ENCODE data around the gene LDLRAD4.

LDLRAD4 gene

DNA sequence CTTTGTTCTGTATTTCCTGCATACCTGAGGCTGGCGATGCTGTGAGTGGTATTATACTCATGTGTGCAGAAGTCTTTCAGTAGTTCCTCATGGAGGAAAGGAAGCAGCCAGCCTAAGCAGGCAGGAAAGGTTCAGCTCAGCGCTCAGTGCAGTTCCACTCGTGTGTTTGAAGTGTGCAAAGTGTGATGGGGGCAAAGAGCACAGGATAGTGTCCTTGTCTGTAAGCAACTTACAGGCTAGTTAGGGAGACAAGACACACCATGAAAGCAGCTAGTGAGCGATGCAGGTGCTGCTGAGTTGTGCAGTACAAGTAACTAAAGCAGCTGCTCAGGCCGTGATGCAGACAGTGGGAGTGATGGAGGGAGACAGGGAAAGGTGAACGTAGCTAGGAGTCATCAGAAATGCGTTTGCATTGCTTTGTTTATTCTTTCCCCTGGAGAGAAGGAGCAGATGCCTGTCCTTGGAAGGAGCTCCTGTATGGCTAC lies 146.2 kb downstream of the LDLRAD4 start:
- Histone ChIP-seq H3K4me1 (ENCODE audit: control insufficient read depth in 2 of 2, insufficient read depth in 1 of 2, low read depth in 1 of 2, low read length in 2 of 2) (peaks cover 0 to 1% of the 10 kb centered on the region in 2 donors), H3K14ac (ENCODE audit: low read length) (no peak overlapping the region), H2BK120ac (ENCODE audit: low read depth, low read length) (no peak overlapping the region), H3K36me3 (replicated peaks in 1 of 2; ENCODE audit: control insufficient read depth in 2 of 2, insufficient read depth in 2 of 2, low read length in 2 of 2) (no peaks in the 10 kb centered on the region), H4K8ac (ENCODE audit: low read depth, low read length) (no peak overlapping the region), H2BK12ac (ENCODE audit: low read length) (no peak overlapping the region), H3K4ac (ENCODE audit: low read length) (no peak overlapping the region), H3K27ac (replicated peaks; ENCODE audit: low read length) (no peak overlapping the region), H3K9ac (ENCODE audit: low read depth, low read length, poor library complexity) (no peak overlapping the region), H2AK5ac (ENCODE audit: low read depth, low read length) (no peak overlapping the region), H3K27me3 (ENCODE audit: control insufficient read depth in 3 of 3, insufficient read depth in 3 of 3, low read depth in 1 of 3, low read length in 3 of 3) (no peaks in the 10 kb centered on the region), H3K4me2 (ENCODE audit: insufficient read depth, low read length, poor library complexity, severe bottlenecking) (no peak overlapping the region), H3K4me3 (ENCODE audit: low read length in 2 of 2) (peak overlapping the region in 1 of 2 donors; percentile 14), H2BK15ac (ENCODE audit: low read length) (no peak overlapping the region), H2AFZ (ENCODE audit: low read length) (no peak overlapping the region), H3K9me3 (replicated peaks in 1 of 2; ENCODE audit: control insufficient read depth in 2 of 2, insufficient read depth in 1 of 2, low read depth in 1 of 2, low read length in 2 of 2) (no peaks in the 10 kb centered on the region), H4K91ac (ENCODE audit: low read depth, low read length, poor library complexity) (no peak overlapping the region), H2BK5ac (ENCODE audit: low read length) (no peak overlapping the region), H3K23ac (ENCODE audit: low read depth, low read length, poor library complexity) (no peak overlapping the region), H3K18ac (ENCODE audit: low read length) (no peak overlapping the region), H3K79me1 (ENCODE audit: low read depth, low read length) (no peaks in the 10 kb centered on the region)
- no peak for DNase-seq (ENCODE audit: low spot score)
- no CpG with 5 or more reads among the region's 7 CpGs for WGBS, 2 donors (ENCODE audit: extremely low coverage in 2 of 2, insufficient read length in 2 of 2, insufficient replicate concordance in 1 of 2)

DNA sequence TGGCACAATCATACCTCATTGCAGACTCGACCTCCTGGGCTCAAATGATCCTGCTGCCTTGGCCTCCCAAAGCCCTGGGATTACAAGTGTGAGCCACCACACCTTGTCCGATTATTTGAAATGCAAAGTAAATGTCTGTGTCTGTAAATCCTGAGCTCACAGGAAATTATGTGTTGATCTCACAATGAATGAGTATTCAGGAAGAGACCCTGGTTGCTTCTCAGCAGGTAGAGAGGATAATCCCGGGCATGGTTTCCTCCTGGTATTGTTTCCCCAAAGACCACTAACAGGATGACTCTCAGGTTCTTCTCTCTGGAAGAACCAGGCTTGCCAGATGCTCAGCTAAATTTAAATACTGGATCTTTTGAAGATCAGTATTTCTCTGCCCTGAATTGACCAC lies 147.6 kb downstream of the LDLRAD4 start:
- no peak overlapping the region for H4K91ac ChIP-seq (ENCODE audit: low read depth, low read length, poor library complexity)
- no peak overlapping the region for H3K4ac ChIP-seq (ENCODE audit: low read length)
- H3K14ac ChIP-seq (ENCODE audit: low read length) = no peak overlapping the region
- WGBS, 2 donors (ENCODE audit: extremely low coverage in 2 of 2, insufficient read length in 2 of 2, insufficient replicate concordance in 1 of 2) = no CpG with 5 or more reads among the region's 3 CpGs
- H3K36me3 ChIP-seq (replicated peaks in 1 of 2; ENCODE audit: control insufficient read depth in 2 of 2, insufficient read depth in 2 of 2, low read length in 2 of 2) = no peaks in the 10 kb centered on the region
- H3K27me3 ChIP-seq (ENCODE audit: control insufficient read depth in 3 of 3, insufficient read depth in 3 of 3, low read depth in 1 of 3, low read length in 3 of 3) = no peaks in the 10 kb centered on the region
- H4K8ac ChIP-seq (ENCODE audit: low read depth, low read length) = no peak overlapping the region
- H3K79me1 ChIP-seq (ENCODE audit: low read depth, low read length) = no peaks in the 10 kb centered on the region
- H2BK5ac ChIP-seq (ENCODE audit: low read length) = no peak overlapping the region
- no peak overlapping the region for H3K9ac ChIP-seq (ENCODE audit: low read depth, low read length, poor library complexity)
- H3K18ac ChIP-seq (ENCODE audit: low read length) = no peak overlapping the region
- no peak overlapping the region for H3K4me2 ChIP-seq (ENCODE audit: insufficient read depth, low read length, poor library complexity, severe bottlenecking)
- H3K9me3 ChIP-seq (replicated peaks in 1 of 2; ENCODE audit: control insufficient read depth in 2 of 2, insufficient read depth in 1 of 2, low read depth in 1 of 2, low read length in 2 of 2) = no peaks in the 10 kb centered on the region
- no peak overlapping the region for H2BK120ac ChIP-seq (ENCODE audit: low read depth, low read length)
- H2AFZ ChIP-seq (ENCODE audit: low read length) = no peak overlapping the region
- no peak overlapping the region for H3K27ac ChIP-seq (replicated peaks; ENCODE audit: low read length)
- H2AK5ac ChIP-seq (ENCODE audit: low read depth, low read length) = no peak overlapping the region
- H2BK12ac ChIP-seq (ENCODE audit: low read length) = no peak overlapping the region
- H3K4me3 ChIP-seq (ENCODE audit: low read length in 2 of 2) = no peak overlapping the region
- H3K4me1 ChIP-seq (ENCODE audit: control insufficient read depth in 2 of 2, insufficient read depth in 1 of 2, low read depth in 1 of 2, low read length in 2 of 2) = peaks cover 0 to 1% of the 10 kb centered on the region in 2 donors
- H2BK15ac ChIP-seq (ENCODE audit: low read length) = no peak overlapping the region
- no peak for DNase-seq (ENCODE audit: low spot score)
- no peak overlapping the region for H3K23ac ChIP-seq (ENCODE audit: low read depth, low read length, poor library complexity)

DNA sequence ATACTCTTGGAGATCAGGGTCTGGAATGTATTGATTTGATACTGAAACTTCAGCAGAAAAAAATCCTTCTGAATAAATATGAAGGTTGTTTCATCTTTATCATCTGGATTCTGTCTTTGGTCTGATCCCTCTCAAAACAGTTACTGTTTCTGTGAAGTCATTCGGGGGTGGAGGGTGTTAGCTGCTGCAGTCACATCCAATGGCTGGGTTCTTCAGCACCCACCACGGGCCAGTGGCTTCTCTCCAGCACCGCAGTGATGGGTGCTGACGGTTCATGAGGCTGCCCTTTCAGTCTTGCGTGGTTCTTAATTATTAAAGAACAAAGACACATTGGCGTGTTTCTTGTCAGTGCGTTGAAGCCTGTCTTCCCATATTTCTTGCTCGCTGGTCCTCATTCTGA lies 148.0 kb downstream of the LDLRAD4 start:
- no peaks in the 10 kb centered on the region for H3K9me3 ChIP-seq (replicated peaks in 1 of 2; ENCODE audit: control insufficient read depth in 2 of 2, insufficient read depth in 1 of 2, low read depth in 1 of 2, low read length in 2 of 2)
- H3K4me1 ChIP-seq (ENCODE audit: control insufficient read depth in 2 of 2, insufficient read depth in 1 of 2, low read depth in 1 of 2, low read length in 2 of 2) = peaks cover 0 to 1% of the 10 kb centered on the region in 2 donors
- H4K91ac ChIP-seq (ENCODE audit: low read depth, low read length, poor library complexity) = no peak overlapping the region
- no peaks in the 10 kb centered on the region for H3K27me3 ChIP-seq (ENCODE audit: control insufficient read depth in 3 of 3, insufficient read depth in 3 of 3, low read depth in 1 of 3, low read length in 3 of 3)
- no peak overlapping the region for H2BK5ac ChIP-seq (ENCODE audit: low read length)
- no peak overlapping the region for H2AFZ ChIP-seq (ENCODE audit: low read length)
- no peak overlapping the region for H2BK120ac ChIP-seq (ENCODE audit: low read depth, low read length)
- no peaks in the 10 kb centered on the region for H3K36me3 ChIP-seq (replicated peaks in 1 of 2; ENCODE audit: control insufficient read depth in 2 of 2, insufficient read depth in 2 of 2, low read length in 2 of 2)
- no peak overlapping the region for H3K14ac ChIP-seq (ENCODE audit: low read length)
- H2AK5ac ChIP-seq (ENCODE audit: low read depth, low read length) = no peak overlapping the region
- H2BK15ac ChIP-seq (ENCODE audit: low read length) = no peak overlapping the region
- no peak overlapping the region for H3K18ac ChIP-seq (ENCODE audit: low read length)
- no peaks in the 10 kb centered on the region for H3K79me1 ChIP-seq (ENCODE audit: low read depth, low read length)
- H3K9ac ChIP-seq (ENCODE audit: low read depth, low read length, poor library complexity) = no peak overlapping the region
- no CpG with 5 or more reads among the region's 8 CpGs for WGBS, 2 donors (ENCODE audit: extremely low coverage in 2 of 2, insufficient read length in 2 of 2, insufficient replicate concordance in 1 of 2)
- H3K4me3 ChIP-seq (ENCODE audit: low read length in 2 of 2) = no peak overlapping the region
- H4K8ac ChIP-seq (ENCODE audit: low read depth, low read length) = no peak overlapping the region
- DNase-seq (ENCODE audit: low spot score) = no peak
- H3K4ac ChIP-seq (ENCODE audit: low read length) = no peak overlapping the region
- no peak overlapping the region for H3K23ac ChIP-seq (ENCODE audit: low read depth, low read length, poor library complexity)
- no peak overlapping the region for H2BK12ac ChIP-seq (ENCODE audit: low read length)
- no peak overlapping the region for H3K4me2 ChIP-seq (ENCODE audit: insufficient read depth, low read length, poor library complexity, severe bottlenecking)
- no peak overlapping the region for H3K27ac ChIP-seq (replicated peaks; ENCODE audit: low read length)

DNA sequence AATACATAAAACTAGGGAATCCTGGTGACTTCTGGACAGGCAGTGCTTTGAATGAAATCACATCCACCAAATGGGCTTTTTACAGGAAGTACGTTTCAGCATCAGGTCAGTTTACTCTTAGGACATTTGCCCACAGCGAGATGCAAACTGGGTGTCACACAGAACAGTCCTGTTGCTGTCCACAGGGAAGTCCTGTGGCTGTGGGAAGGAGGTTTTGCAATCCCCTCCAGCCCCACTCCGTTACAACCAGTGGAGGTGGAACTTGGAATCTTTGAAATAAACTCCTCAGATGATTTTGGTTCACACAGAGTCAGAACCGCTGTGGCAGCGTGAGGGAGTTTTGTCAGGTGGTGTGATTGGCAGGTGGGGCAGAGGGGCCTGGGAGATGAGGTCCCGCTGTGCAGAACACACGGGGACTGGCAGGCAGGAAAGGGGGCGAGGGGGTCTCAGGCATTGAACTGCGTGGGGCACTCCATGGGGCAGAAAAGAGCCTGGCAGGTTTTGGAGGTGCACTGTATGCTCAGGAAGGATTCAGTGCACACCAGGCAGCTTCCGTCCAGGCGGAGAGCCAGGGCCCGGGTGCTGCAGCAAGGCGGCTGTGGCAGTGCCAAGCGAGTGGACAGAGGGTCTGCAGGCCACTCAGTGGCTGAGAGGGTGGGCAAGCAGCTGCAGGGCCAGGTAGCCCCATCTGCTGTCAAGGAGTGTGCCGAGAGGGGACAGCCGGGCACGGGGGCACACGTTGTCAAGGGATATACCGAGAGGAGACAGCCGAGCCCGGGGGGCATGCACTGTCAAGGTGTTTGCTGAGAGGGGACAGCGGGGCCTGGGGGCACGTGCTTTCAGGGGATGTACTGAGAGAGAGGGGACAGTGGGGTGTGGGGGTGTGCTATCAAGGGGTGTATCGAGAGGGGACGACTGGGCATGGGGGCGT lies 148.7 kb downstream of the LDLRAD4 start:
- Histone ChIP-seq H3K9me3 (replicated peaks in 1 of 2; ENCODE audit: control insufficient read depth in 2 of 2, insufficient read depth in 1 of 2, low read depth in 1 of 2, low read length in 2 of 2) (no peaks in the 10 kb centered on the region), H3K14ac (ENCODE audit: low read length) (no peak overlapping the region), H3K4me1 (ENCODE audit: control insufficient read depth in 2 of 2, insufficient read depth in 1 of 2, low read depth in 1 of 2, low read length in 2 of 2) (peaks cover 0 to 1% of the 10 kb centered on the region in 2 donors), H3K27ac (replicated peaks; ENCODE audit: low read length) (no peak overlapping the region), H2BK120ac (ENCODE audit: low read depth, low read length) (no peak overlapping the region), H2BK5ac (ENCODE audit: low read length) (no peak overlapping the region), H2AFZ (ENCODE audit: low read length) (no peak overlapping the region), H4K8ac (ENCODE audit: low read depth, low read length) (no peak overlapping the region), H3K4ac (ENCODE audit: low read length) (no peak overlapping the region), H3K18ac (ENCODE audit: low read length) (peak overlapping the region; percentile 53), H3K9ac (ENCODE audit: low read depth, low read length, poor library complexity) (no peak overlapping the region), H3K79me1 (ENCODE audit: low read depth, low read length) (no peaks in the 10 kb centered on the region), H4K91ac (ENCODE audit: low read depth, low read length, poor library complexity) (no peak overlapping the region), H3K4me2 (ENCODE audit: insufficient read depth, low read length, poor library complexity, severe bottlenecking) (no peak overlapping the region), H3K23ac (ENCODE audit: low read depth, low read length, poor library complexity) (no peak overlapping the region), H2BK15ac (ENCODE audit: low read length) (no peak overlapping the region), H3K4me3 (ENCODE audit: low read length in 2 of 2) (no peak overlapping the region), H3K36me3 (replicated peaks in 1 of 2; ENCODE audit: control insufficient read depth in 2 of 2, insufficient read depth in 2 of 2, low read length in 2 of 2) (no peaks in the 10 kb centered on the region), H2AK5ac (ENCODE audit: low read depth, low read length) (no peak overlapping the region), H3K27me3 (ENCODE audit: control insufficient read depth in 3 of 3, insufficient read depth in 3 of 3, low read depth in 1 of 3, low read length in 3 of 3) (no peaks in the 10 kb centered on the region), H2BK12ac (ENCODE audit: low read length) (no peak overlapping the region)
- WGBS, 2 donors (ENCODE audit: extremely low coverage in 2 of 2, insufficient read length in 2 of 2, insufficient replicate concordance in 1 of 2) = no CpG with 5 or more reads among the region's 26 CpGs
- DNase-seq (ENCODE audit: low spot score) = no peak
